Naive thymus-derived CD8-positive, alpha-beta T cell (primary cell): Measurements from ENCODE around the gene WBP11. TPM values are rescaled to one million over a fixed set of nuclear protein-coding genes. Genes with fewer than 3 reads are reported as not detected.

Experiments used
- ATAC-seq, 2 donors: fragments of 150-1000 bp; cut with Tn5 transposase in 1 of 2; sonication (Bioruptor Pico), chemical (Tn5 transposase) in 1 of 2; 1 replicate in 1 of 2; 2 replicates in 1 of 2; pipeline ENCODE4 v1.10.0; 2021; ENCODE audit warnings: mild to moderate bottlenecking in 2 of 2, moderate library complexity in 2 of 2
- POLR2A ChIA-PET: fragments of 350-600 bp; sonication (Branson Sonifier 250); formaldehyde crosslinking; loops from one replicate; lab custom pipeline; 2021; ENCODE audit warnings: antibody characterized with exemption; lab: Charles Lee
- DNase-seq, 10 donors: peaks; one replicate each; pipeline versions ENCODE4 v3.0.0 to v3.0.0-alpha.2; 2020 to 2022
- H3K27ac Mint-ChIP-seq, 10 donors: one replicate each; pipeline ENCODE4 v1.8.0; 2020 to 2022; ENCODE audit warnings: mild to moderate bottlenecking in 10 of 10, mixed read lengths in 10 of 10, moderate library complexity in 4 of 10, inconsistent platforms in 1 of 10
- H3K27me3 Mint-ChIP-seq, 5 donors: one replicate each; pipeline ENCODE4 v1.8.0; 2021 to 2022; ENCODE audit warnings: mixed read lengths in 5 of 5
- H3K36me3 Mint-ChIP-seq, 3 donors: one replicate each; pipeline ENCODE4 v1.8.0; 2020 to 2022; ENCODE audit warnings: mixed read lengths in 3 of 3, mild to moderate bottlenecking in 2 of 3, inconsistent platforms in 1 of 3
- H3K4me1 Mint-ChIP-seq, 4 donors: one replicate each; pipeline ENCODE4 v1.8.0; 2021 to 2022; ENCODE audit warnings: mixed read lengths in 4 of 4
- H3K4me3 Mint-ChIP-seq, 10 donors: one replicate each; pipeline ENCODE4 v1.8.0; 2020 to 2022; ENCODE audit warnings: mild to moderate bottlenecking in 10 of 10, mixed read lengths in 10 of 10, moderate library complexity in 6 of 10, inconsistent platforms in 1 of 10
- H3K9me3 Mint-ChIP-seq, 9 donors: one replicate each; pipeline ENCODE4 v1.8.0; 2020 to 2022; ENCODE audit warnings: mixed read lengths in 9 of 9, mild to moderate bottlenecking in 3 of 9, inconsistent platforms in 1 of 9, moderate library complexity in 1 of 9
- polyA plus RNA-seq, 3 donors: library from polyadenylated mRNA; unstranded; fragments of 300-500 nt; fragmentation: Illumina TruSeq; gene quantifications; one replicate each; pipeline ENCODE4 v1.2.3, GENCODE V29; 2021
- total RNA-seq, 8 experiments: library from RNA in 2 of 8; stranded (reverse) in 2 of 8; gene quantifications; one replicate each; pipeline ENCODE4 v1.2.3 and lab custom pipeline; 2021 to 2026

Gene WBP11
- total and polyA plus RNA-seq, 5 experiments from 2014 or later, result 59.5 to 106 (median 66.5) TPM

DNA sequence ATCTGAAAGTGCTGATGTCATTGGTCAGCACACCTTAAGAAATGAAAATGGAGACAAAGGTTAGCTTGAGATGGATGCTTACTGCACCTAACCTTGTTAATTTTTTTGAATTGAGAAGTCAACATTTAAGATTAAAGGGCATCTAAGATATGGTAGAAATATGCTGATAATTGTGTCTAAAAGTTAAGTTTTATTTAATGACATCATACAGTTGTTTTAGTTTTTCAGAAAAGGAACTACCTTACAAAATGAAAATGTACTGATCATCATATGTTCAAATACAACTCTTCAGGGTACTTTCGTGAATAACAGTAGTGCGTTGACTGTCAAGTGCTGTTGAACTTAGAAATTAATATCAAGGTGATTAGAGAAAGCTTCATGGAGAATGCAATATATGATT lies 8.2 kb upstream of the WBP11 start:
- Mint-ChIP-seq H3K27me3 (no peaks in the 10 kb centered on the region), H3K4me1 (peaks cover 10 to 16% (median 14%) of the 10 kb centered on the region in 4 donors), H3K4me3 (peak overlapping the region in 1 of 10 donors; percentile 49), H3K27ac (peak overlapping the region in 1 of 10 donors; percentile 51), H3K9me3 (no peaks in the 10 kb centered on the region), H3K36me3 (no peaks in the 10 kb centered on the region)
- POLR2A ChIA-PET, result interaction anchor here (1.2 to 3.2 kb wide), 3 partner anchors 9 to 41 kb away, joined by 4 to 17 read pairs (median 5); partner anchors contain the start of genes C12orf60 and WBP11
- no peak for ATAC-seq
- DNase-seq, result no peak

GRCh38 chr12:14810953-14811483 lies 7.7 kb upstream of the WBP11 start:
- peak overlapping the region in 3 of 10 donors; percentile 4 to 49 (median 46) for H3K4me3 Mint-ChIP-seq
- peak; percentile 42 to 50 for ATAC-seq

GRCh38 chr12:14810167-14810952 lies 7.1 kb upstream of the WBP11 start:
- no peaks in the 10 kb centered on the region for H3K9me3 Mint-ChIP-seq
- H3K27ac Mint-ChIP-seq, result peak overlapping the region in 4 of 10 donors; percentile 6 to 54 (median 39)
- ATAC-seq, result no peak
- H3K4me1 Mint-ChIP-seq, result peaks cover 10 to 22% (median 19%) of the 10 kb centered on the region in 4 donors
- POLR2A ChIA-PET, result interaction anchor here (0.6 to 3.2 kb wide), 4 partner anchors 8 to 60 kb away, joined by 4 to 17 read pairs (median 4); partner anchors contain the start of genes C12orf60 and WBP11
- DNase-seq, result no peak
- peak overlapping the region in 3 of 10 donors; percentile 18 to 46 (median 22) for H3K4me3 Mint-ChIP-seq
- no peaks in the 10 kb centered on the region for H3K27me3 Mint-ChIP-seq
- H3K36me3 Mint-ChIP-seq, result no peaks in the 10 kb centered on the region

More at GRCh38 chr12:14810953-14811483, 7.7 kb upstream of the WBP11 start:
- POLR2A ChIA-PET, result interaction anchor here (1.2 to 3.2 kb wide), 3 partner anchors 8 to 41 kb away, joined by 4 to 17 read pairs (median 5); partner anchors contain the start of genes C12orf60 and WBP11
- H3K9me3 Mint-ChIP-seq, result no peaks in the 10 kb centered on the region
- H3K4me1 Mint-ChIP-seq, result peaks cover 10 to 16% (median 14%) of the 10 kb centered on the region in 4 donors
- H3K27me3 Mint-ChIP-seq, result no peaks in the 10 kb centered on the region
- no peaks in the 10 kb centered on the region for H3K36me3 Mint-ChIP-seq
- DNase-seq, result no peak
- peak overlapping the region in 4 of 10 donors; percentile 6 to 54 (median 39) for H3K27ac Mint-ChIP-seq

GRCh38 chr12:14803830-14804160 lies 517 bp upstream of the WBP11 start:
- no peak overlapping the region for H3K4me3 Mint-ChIP-seq
- H3K4me1 Mint-ChIP-seq, result peaks cover 10 to 24% (median 13%) of the 10 kb centered on the region in 4 donors
- ATAC-seq (peak; percentile 17 to 18), DNase-seq (no peak)
- peaks cover 0 to 21% (median 0%) of the 10 kb centered on the region in 3 donors for H3K36me3 Mint-ChIP-seq
- no peaks in the 10 kb centered on the region for H3K9me3 Mint-ChIP-seq
- no peak overlapping the region for H3K27ac Mint-ChIP-seq
- POLR2A ChIA-PET, result interaction anchor here (0.7 to 7.3 kb wide), 12 partner anchors 8 to 1802 kb away, joined by 3 to 223 read pairs (median 4); partner anchors contain the start of genes ARHGDIB and ATF7IP
- no peaks in the 10 kb centered on the region for H3K27me3 Mint-ChIP-seq

DNA sequence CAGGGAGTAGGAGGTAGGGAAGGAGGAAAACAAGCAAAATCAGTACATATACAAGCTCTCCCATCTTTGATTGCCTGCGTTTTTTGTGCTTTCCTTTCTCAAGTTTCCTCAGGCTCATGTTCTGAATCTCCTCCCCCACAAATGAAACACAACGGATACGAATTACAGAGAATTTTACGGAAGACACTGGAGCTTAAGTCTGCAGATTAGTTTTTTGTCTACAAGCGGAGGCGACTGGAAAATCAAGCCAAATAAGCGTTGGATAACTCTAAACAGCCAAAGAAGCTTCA lies 612 bp downstream of the WBP11 start:
- Mint-ChIP-seq H3K27ac (no peak overlapping the region), H3K4me1 (peaks cover 10 to 24% (median 14%) of the 10 kb centered on the region in 4 donors), H3K9me3 (no peaks in the 10 kb centered on the region), H3K4me3 (no peak overlapping the region), H3K36me3 (peaks cover 0 to 33% (median 4%) of the 10 kb centered on the region in 3 donors), H3K27me3 (no peaks in the 10 kb centered on the region)
- POLR2A ChIA-PET, result interaction anchor here (0.8 to 7.3 kb wide), 11 partner anchors 9 to 437 kb away, joined by 3 to 223 read pairs (median 4); partner anchors contain the start of genes ARHGDIB and ATF7IP
- ATAC-seq, result no peak
- no peak for DNase-seq

DNA sequence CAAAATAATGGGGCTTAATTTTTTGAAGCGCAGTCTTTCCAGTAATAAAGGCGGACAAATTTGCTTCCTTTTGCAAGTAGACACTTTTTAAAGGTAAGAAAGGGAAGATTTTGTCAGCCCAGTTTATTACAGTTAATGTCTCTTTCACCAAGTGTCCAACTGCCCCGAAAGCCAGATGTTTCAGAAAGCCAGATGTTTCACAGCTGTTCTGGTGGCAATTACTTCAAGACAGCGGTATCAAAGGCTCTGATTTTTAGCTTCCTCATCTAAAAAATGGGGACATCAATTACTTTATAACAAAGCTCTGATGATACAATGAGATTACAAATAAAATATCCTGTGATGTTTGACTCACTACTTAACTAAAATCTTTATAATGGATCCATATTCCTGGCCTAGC lies 1.0 kb downstream of the WBP11 start:
- POLR2A ChIA-PET, result interaction anchor here (1.0 to 7.3 kb wide), 9 partner anchors 9 to 437 kb away, joined by 3 to 223 read pairs (median 5); partner anchors contain the start of gene ATF7IP
- H3K4me3 Mint-ChIP-seq, result no peak overlapping the region
- ATAC-seq (no peak), DNase-seq (no peak)
- H3K27ac Mint-ChIP-seq, result no peak overlapping the region
- H3K9me3 Mint-ChIP-seq, result no peaks in the 10 kb centered on the region
- peaks cover 0 to 37% (median 8%) of the 10 kb centered on the region in 3 donors for H3K36me3 Mint-ChIP-seq
- H3K27me3 Mint-ChIP-seq, result no peaks in the 10 kb centered on the region
- peaks cover 10 to 27% (median 16%) of the 10 kb centered on the region in 4 donors for H3K4me1 Mint-ChIP-seq

DNA sequence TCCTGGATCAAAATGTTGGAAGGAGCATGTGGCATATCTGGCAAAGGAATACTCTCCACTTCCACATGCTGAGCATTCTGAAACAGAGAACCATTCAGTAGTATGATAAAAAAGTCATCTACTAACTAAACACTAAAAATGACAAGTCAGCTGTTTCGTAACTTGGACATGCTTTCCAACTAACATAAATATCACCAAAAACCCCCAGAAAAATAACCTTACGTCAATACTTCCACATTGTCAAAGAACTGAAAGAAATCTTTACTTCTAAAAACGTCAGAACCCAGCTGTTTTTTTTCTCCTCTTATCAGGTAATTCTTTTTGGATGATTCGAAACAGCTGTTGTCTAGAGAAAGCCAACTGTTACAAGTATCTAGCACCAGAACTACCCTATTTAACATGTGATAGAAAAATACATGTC lies 8.2 kb downstream of the WBP11 start:
- DNase-seq, result no peak
- peaks cover 4 to 97% (median 28%) of the 10 kb centered on the region in 3 donors for H3K36me3 Mint-ChIP-seq
- H3K4me1 Mint-ChIP-seq, result peaks cover 0 to 17% (median 4%) of the 10 kb centered on the region in 4 donors
- no peak overlapping the region for H3K4me3 Mint-ChIP-seq
- no peaks in the 10 kb centered on the region for H3K27me3 Mint-ChIP-seq
- H3K9me3 Mint-ChIP-seq, result no peaks in the 10 kb centered on the region
- ATAC-seq, result no peak
- POLR2A ChIA-PET, result no interaction called here
- H3K27ac Mint-ChIP-seq, result peak overlapping the region in 4 of 10 donors; percentile 18 to 57 (median 24)

DNA sequence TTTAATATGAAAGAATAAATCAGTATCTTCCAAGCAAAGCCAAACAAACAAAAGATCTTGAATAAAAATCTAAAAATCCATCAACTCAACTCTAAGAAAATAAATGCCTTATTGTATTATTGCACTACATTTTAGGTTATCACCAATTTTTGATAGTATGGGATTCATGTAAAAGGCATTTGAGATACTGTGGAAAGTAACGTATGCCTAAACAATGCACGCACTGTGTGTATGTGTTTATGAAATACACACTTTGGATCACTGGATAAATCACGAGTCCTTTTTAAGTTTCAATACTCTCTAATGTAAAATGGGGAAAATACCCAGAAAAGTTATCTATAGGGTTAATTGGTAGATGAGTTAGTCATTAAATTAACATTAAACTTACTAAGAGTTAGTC lies 17.7 kb downstream of the WBP11 start:
- DNase-seq (no peak), ATAC-seq (no peak)
- POLR2A ChIA-PET, result interaction anchor here (1.1 to 5.1 kb wide), 3 partner anchors 9 to 15 kb away, joined by 4 to 40 read pairs (median 11); a partner anchor contains a TSS
- H3K36me3 Mint-ChIP-seq, result peaks cover 0 to 67% (median 20%) of the 10 kb centered on the region in 3 donors
- H3K27me3 Mint-ChIP-seq, result no peaks in the 10 kb centered on the region
- peaks cover 2 to 7% (median 3%) of the 10 kb centered on the region in 4 donors for H3K4me1 Mint-ChIP-seq
- peak overlapping the region in 2 of 10 donors; percentile 25 to 28 for H3K27ac Mint-ChIP-seq
- H3K9me3 Mint-ChIP-seq, result no peaks in the 10 kb centered on the region
- no peak overlapping the region for H3K4me3 Mint-ChIP-seq

- Mint-ChIP-seq H3K27me3 (no peaks in the 10 kb centered on the region), H3K36me3 (peaks cover 0 to 56% (median 16%) of the 10 kb centered on the region in 3 donors), H3K9me3 (no peaks in the 10 kb centered on the region), H3K27ac (peak overlapping the region in 2 of 10 donors; percentile 24 to 50), H3K4me1 (peaks cover 3 to 11% (median 8%) of the 10 kb centered on the region in 4 donors), H3K4me3 (no peak overlapping the region)
- DNase-seq (no peak), ATAC-seq (no peak)
- POLR2A ChIA-PET, result interaction anchor here (0.7 to 5.1 kb wide), 3 partner anchors 10 to 205 kb away, joined by 7 to 40 read pairs (median 11); a partner anchor contains a TSS
These were observed 18.8 kb downstream of the WBP11 start for GRCh38 chr12:14784471-14784870.

- DNase-seq, result no peak
- peaks cover 0 to 39% (median 8%) of the 10 kb centered on the region in 3 donors for H3K36me3 Mint-ChIP-seq
- H3K27ac Mint-ChIP-seq, result peak overlapping the region in 2 of 10 donors; percentile 42 to 48
- ATAC-seq, result no peak
- POLR2A ChIA-PET, result interaction anchor here (1.0 to 5.1 kb wide), 5 partner anchors 8 to 53 kb away, joined by 3 to 40 read pairs (median 3); a partner anchor contains a TSS
- no peak overlapping the region for H3K4me3 Mint-ChIP-seq
- H3K4me1 Mint-ChIP-seq, result peaks cover 3 to 11% (median 8%) of the 10 kb centered on the region in 4 donors
- H3K27me3 Mint-ChIP-seq, result no peaks in the 10 kb centered on the region
- H3K9me3 Mint-ChIP-seq, result no peaks in the 10 kb centered on the region
These were observed 20.5 kb downstream of the WBP11 start for GRCh38 chr12:14782756-14783155.

GRCh38 chr12:14781563-14781962 lies 21.7 kb downstream of the WBP11 start:
- Mint-ChIP-seq H3K36me3 (peaks cover 0 to 27% (median under 1%) of the 10 kb centered on the region in 3 donors), H3K4me3 (no peak overlapping the region), H3K27me3 (no peaks in the 10 kb centered on the region), H3K27ac (peak overlapping the region in 1 of 10 donors; percentile 11), H3K9me3 (no peaks in the 10 kb centered on the region), H3K4me1 (peaks cover 3 to 15% (median 12%) of the 10 kb centered on the region in 4 donors)
- POLR2A ChIA-PET, result interaction anchor here (1.0 to 5.1 kb wide), 3 partner anchors 11 to 24 kb away, joined by 3 to 40 read pairs (median 3); a partner anchor contains a TSS
- ATAC-seq, result no peak
- no peak for DNase-seq

GRCh38 chr12:14780859-14781258 lies 22.4 kb downstream of the WBP11 start:
- Mint-ChIP-seq H3K9me3 (no peaks in the 10 kb centered on the region), H3K36me3 (peaks cover 0 to 20% (median 0%) of the 10 kb centered on the region in 3 donors), H3K4me1 (peaks cover 4 to 22% (median 19%) of the 10 kb centered on the region in 4 donors), H3K27ac (no peak overlapping the region), H3K4me3 (no peak overlapping the region), H3K27me3 (no peaks in the 10 kb centered on the region)
- ATAC-seq (no peak), DNase-seq (no peak)
- POLR2A ChIA-PET, result interaction anchor here (1.5 to 5.1 kb wide), 2 partner anchors 10 to 184 kb away, joined by 3 to 40 read pairs; a partner anchor contains a TSS
